ENCODE results near the gene EPHB3.

The EPHB3 gene

DNA sequence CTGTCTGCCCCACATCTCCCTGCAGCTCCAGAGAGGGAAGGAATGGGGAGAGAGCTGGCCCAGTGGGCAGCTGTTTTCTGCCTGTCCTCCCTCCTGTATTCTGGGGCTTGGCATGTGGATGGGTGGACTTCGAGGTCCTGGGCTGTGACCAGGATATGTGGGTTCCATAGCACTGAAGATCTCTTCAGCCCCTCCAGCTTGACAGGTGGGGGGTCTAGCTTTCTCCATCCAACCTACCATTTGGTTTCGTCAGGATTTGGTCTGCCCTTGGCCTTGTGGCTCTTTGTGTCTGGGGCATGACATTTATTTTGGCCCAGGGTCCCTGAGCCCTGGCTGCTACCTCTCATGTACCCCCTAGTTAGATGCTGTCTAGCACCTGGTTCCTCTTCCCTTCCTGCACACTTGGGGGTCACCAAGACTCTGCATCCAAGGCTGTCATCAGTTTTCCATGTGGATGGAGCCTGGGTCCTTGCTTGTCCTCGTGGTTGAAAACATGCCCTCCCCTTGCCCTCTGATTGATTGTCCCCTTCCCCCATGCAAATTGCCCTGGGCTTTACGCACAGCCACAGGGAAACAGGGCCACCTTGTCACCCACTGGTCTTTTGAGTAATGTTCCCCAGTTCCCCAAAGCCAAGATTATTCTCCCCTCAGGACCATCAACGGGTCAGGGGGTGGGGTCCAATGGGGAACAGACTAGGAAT lies 3.2 kb downstream of the EPHB3 start:
- DNase-seq, result no peak

DNA sequence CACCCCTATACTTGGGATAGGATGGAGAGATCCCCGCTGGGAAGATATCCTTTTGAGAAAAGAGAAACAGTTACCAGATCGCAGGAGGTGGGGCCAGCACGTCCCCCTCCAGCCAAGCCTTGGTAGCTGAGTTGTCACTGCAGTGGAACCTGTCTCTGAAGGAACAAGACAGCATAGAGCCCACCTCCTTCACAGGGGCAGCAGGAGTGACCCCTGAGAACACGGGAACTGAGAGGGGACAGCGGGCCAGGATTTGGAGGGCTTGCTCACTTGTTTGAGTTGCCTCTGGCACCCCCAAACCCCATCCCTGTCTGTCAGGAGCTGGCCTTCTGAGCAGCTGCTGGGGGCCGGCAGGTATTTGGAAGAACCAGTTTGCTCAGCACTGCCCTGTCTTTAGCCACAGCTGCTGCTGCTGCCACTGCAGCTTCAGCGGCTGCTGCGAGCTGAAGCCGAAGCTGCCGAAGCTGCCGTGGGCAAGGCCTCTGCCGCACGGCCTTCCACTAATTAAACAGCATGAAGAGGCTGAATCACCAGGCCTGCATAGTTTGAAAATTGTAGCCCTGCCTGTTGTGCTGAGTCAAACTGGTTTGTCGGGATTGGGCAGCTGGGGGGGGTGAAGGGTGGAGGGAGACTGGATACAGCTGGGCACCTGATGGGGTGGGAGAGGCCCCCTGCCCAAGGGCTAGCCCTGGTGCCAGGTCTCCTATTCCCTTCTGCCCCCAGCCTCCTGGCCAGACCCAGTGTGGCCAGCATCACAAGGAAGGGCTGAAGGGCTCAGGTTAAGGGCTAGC lies 4.0 kb downstream of the EPHB3 start:
- no peak for DNase-seq

DNA sequence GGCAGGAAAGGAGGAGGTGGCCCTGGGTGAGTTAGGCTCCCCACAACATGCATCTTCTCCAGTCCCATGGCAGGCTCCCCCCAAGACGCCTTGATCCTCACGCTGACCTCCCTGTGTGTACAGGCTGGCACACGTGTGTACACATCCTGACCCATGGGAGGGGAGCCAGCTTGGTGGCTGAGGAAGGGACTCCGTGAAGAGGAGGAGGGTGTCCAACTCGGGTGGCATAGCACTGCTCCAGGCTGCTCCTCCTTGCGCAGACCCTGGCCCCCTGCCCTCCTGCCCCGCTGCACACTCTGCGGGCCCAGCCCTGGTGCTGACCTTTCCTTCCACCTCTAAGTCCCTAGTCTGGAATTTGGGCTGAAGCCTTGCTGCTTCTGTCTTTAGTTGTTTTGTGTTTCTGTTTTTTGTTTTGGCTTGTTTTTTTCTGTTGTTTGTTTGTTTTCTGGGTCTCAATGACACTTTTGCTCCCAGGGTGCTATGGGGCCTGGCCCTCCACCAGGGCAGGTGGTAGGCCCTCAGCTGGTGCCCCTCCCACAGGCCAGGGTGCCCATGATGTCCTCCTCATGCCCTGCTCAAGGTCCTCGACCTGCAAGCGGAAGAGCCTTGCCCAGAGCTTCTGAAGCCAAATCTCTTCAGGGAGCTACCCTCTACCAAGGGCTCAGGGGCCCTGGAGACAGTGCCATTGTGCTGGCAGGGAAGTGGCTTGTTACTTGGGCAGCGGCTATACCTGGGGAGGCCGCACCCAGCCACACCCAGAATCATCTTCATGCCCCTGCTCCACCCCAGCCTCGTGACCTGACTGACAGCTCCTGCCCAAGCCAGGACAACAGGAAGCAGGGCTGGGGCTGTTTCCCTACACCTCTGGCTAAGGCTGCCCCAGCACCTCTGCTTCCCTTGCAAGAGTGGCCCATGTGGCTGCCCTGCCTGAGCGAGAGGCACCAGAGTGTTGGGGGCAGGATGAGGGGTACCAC lies 5.1 kb downstream of the EPHB3 start:
- DNase-seq, result no peak

DNA sequence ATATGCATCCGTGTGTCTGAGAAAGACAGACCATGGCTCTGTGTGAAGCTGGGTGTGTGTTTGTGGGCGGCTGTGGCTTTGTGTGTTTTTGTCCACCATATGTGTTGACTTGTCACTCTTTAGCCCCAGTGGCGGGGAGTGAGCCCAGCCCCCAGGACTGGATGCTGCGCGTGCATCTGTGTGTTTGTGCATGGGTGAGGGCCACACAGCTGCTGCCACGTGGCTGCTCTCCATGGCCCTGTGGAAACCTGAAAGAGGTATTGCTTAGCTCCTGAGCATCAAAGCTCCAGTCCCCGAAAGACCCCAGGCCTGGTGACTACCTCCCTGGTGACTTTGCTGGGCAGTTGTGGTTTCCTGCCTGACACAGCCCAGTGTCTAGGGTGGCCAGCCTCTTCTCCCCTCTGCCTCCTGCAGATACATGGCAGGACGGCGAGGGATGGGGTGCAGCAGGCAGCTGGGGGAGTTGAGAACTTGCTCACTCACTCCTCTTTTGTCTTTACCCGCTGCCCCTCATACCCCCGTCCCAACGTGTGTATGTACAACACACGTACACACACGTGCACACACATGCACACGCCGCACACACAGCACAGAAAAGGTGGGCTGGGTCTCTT lies 6.5 kb downstream of the EPHB3 start:
- no peak for DNase-seq

DNA sequence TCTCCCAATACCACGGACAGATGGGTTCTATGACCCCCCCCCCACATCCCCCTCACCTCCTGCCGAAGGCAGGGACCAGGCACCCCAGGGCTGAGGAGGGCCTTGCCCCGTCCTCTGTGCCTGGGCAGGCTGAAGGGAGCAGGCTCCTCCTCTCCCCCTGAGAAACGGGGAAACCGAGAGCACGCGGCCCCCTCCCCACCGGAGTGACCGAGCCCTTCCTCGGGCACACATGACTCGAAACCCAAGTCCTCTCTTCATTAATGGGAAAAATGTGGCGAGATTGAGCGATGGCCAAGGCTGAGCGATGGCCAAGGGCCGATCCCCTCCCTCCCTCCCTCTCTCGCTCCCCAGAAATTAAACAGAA lies 7.0 kb downstream of the EPHB3 start:
- no peak for DNase-seq

DNA sequence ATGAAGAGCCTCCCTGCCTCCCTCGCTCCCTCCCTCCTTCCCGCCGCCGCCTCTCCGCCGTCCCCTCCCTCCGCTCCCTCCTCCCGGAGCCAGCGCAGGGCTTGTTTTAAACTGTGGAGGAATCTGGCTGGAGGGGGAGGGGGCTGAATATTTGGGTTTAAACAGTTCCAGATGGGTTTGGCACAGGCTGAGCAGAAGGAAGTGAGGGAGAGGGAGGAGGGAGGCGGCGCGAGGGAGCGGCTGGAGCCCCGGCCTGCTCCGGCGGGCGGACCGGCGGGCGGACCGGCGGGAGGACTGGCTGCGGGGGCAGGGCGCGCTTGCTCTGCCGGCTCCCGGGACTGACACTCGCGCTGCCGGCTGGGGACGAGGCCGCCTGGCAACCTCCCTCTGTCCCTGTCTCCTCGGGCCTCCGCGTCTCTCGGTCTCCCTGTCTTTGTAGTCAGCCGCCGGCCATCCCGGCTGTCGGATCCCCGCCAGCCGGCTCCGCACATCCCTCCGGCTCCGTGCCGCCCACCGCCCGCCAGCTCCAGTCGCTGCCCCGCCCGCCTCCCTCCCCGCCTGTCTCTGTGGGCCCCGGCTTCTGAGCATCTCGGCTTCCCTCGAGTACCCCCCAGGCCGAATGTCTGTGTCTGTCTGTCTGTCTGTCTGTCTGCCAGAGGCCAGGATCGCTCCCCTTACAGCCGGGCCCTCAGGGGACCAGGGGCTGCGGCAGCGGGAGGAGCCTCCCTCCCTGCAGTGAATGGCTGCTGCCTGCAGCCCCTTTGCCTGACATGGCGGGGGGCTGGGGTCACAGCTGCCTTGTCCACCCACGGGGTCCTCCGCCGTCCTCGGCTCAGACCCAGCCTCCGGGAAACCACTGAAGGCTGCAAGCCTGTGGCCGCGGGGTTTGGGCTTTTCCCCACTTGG lies 7.6 kb downstream of the EPHB3 start:
- peak; percentile 36 for DNase-seq

DNA sequence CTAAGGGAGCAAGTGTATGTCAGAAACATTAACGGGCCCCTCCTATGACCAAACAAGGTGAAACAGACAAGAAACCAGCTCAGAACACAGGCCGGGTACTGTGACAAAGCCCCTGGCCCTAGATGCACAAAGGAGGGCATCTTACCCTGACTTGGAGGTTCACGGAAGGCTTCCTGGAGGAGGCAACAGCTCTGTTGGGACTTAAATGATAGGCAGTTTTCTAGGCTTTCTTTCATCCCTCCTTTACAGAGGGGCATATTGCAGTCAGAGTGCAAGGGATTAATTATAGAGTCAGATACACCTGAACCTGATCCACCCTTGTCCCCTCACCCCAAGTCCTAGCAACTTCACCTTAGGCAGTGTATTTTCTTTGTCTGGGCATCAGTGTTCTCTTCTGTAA lies 8.4 kb downstream of the EPHB3 start:
- DNase-seq, result no peak

DNA sequence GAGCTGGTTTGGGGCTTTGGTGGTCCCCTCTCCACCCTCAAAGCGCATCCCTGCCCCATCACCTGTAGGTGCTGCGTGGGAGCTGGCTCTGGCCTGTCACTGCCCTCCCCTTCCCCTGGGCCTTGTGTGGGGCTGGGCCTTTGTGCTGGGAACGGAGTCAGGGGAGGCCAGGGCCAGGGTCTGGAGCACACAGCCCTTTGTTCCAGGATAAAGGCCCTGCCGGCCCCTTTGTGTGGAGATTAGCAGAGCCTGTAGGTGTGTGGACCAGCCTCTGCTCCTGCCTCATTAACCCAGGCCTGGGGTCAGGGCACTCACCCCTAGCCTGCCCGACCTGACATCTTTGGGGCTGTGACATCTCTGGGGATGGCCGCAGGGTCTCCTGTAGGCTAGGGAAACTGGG lies 8.9 kb downstream of the EPHB3 start:
- no peak for DNase-seq

DNA sequence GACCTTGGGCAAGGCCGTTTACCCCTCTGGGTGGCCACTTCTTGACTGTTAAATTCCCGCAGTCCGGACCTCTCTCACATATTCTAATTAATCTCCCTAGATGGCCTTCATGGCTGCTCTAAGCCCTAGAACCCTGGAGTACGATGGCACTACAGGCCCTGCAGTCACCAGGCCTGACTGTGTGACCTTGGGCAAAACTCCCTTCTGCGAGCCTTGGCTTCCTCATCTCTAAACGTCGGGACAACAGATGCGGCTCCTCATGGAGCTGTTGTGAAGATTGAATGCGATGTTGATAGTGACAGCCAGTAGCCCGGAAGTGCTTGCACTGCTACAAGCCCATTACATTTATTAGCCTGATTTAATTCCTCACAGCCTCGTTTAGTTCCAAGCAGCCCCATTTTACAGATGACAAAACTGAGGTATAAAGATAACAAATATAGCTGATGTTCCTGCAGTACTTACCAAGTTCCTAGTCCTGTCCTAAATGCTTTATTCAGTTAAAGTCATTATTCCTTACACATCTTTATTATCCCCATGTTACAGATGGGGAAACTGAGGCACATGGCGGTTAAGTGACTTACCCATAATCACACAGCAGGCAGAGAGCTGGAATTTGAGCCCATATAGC lies 10.3 kb downstream of the EPHB3 start:
- DNase-seq, result no peak

DNA sequence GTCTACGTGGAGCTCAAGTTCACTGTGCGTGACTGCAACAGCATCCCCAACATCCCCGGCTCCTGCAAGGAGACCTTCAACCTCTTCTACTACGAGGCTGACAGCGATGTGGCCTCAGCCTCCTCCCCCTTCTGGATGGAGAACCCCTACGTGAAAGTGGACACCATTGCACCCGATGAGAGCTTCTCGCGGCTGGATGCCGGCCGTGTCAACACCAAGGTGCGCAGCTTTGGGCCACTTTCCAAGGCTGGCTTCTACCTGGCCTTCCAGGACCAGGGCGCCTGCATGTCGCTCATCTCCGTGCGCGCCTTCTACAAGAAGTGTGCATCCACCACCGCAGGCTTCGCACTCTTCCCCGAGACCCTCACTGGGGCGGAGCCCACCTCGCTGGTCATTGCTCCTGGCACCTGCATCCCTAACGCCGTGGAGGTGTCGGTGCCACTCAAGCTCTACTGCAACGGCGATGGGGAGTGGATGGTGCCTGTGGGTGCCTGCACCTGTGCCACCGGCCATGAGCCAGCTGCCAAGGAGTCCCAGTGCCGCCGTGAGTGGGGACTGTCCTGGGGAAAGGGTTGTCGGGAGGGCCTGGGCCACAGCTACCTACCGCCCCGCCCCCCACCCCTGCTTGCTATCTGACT lies 11.2 kb downstream of the EPHB3 start:
- DNase-seq, result no peak

DNA sequence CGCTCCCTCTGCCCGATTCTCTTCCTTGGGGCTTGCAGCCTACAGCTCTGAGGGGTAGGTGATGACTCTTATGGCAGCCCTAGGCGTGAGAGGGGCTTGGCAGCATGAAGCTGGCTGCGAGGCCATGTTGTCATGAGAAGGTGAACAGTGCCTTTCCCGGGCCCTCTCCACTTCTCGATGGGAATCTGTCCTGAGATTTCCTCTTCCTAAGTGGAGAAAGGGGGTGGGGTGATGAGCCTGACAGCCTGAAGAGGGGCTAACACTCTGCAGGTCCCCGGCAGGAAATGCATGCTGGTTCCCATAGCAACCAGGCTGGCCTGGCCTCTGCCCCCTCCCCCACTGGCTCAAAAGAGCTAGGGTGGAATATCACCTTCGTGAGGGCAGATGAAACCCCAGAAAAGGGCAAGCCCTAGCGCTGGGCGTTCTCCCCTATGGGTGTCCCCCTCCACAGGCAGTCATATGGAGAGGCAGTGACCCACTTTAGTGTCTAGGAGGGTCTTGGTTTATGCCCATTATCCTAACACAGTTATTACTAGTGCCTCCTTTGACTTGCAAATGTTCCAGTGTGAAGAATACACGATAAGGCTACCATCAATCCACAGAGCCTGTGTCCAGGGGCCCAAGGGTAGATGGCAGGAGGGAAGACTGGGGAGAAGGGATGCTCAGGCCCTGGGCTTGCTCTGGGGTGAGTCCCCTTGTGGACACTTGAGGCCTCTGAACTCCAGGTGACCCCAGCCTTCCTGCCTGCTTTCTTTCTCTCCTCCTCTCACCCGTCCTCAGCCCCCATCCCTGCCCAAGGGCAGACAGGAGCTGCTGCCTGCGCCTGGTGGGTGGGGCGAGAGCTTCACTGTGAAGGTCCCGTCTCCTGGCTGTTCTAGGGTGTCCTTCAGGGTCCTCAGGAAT lies 13.2 kb downstream of the EPHB3 start:
- no peak for DNase-seq

DNA sequence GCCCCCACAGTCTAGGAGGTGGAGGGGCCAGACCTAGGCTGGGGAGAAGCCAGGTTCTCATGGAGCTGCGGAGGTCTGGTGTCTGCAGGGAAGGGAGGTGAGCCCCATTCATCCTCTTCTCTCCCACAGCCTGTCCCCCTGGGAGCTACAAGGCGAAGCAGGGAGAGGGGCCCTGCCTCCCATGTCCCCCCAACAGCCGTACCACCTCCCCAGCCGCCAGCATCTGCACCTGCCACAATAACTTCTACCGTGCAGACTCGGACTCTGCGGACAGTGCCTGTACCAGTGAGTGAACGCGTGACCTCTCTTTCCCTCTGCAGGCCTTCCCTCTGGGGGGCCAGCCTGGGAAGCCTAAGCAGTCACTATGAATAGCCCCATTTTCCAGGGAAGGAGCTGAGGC lies 14.1 kb downstream of the EPHB3 start:
- no peak for DNase-seq

DNA sequence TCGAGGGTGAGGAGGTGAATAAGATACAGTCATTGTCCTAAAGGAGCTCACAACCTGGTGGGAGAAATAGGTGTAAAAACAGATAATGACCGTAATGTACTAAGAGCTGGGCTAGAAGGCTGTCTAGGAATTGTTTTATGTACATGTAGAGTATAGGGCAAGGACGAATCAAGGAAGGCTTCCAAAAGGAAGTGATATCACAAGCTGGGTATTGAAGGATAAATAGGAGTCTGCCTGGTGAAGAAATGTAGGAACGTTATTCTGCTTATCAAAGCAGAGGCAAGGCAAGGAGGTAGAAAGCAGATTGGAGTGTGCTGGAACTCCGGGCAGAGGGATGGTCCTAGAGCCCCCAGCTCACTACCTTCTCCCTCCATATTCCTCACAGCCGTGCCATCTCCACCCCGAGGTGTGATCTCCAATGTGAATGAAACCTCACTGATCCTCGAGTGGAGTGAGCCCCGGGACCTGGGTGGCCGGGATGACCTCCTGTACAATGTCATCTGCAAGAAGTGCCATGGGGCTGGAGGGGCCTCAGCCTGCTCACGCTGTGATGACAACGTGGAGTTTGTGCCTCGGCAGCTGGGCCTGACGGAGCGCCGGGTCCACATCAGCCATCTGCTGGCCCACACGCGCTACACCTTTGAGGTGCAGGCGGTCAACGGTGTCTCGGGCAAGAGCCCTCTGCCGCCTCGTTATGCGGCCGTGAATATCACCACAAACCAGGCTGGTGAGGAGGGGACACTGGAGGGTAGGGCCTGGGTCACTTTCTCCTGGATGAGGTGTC lies 15.1 kb downstream of the EPHB3 start:
- DNase-seq, result no peak

DNA sequence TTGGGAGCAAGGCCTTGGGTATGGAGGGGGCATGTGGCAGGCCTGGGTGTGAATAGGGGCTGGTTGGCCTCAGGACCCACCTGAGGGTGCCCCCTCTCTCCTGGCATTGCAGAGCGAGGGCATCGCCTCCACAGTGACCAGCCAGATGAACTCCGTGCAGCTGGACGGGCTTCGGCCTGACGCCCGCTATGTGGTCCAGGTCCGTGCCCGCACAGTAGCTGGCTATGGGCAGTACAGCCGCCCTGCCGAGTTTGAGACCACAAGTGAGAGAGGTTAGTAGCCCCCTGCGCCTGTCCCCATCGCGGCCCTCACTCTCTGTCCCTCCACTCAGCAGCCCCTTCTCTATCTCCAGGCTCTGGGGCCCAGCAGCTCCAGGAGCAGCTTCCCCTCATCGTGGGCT lies 16.0 kb downstream of the EPHB3 start:
- DNase-seq, result no peak

DNA sequence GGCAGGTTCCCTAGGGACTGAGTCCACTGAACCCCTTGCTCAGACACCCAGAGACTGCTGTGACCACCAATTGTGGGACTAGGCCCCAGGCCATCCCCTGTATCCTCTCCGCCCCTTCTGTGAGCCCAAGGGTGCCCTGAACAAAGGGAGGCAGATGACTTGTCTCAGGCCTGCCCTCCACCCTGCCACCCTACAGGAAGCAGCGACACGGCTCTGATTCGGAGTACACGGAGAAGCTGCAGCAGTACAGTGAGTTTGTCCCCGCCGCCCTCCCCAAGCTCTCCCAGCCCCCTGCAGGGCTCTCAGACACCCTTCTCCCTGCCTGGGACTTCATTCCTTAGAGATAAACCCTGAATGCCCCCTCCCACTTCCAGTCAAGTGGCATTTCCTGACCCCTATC lies 16.6 kb downstream of the EPHB3 start:
- DNase-seq, result no peak

DNA sequence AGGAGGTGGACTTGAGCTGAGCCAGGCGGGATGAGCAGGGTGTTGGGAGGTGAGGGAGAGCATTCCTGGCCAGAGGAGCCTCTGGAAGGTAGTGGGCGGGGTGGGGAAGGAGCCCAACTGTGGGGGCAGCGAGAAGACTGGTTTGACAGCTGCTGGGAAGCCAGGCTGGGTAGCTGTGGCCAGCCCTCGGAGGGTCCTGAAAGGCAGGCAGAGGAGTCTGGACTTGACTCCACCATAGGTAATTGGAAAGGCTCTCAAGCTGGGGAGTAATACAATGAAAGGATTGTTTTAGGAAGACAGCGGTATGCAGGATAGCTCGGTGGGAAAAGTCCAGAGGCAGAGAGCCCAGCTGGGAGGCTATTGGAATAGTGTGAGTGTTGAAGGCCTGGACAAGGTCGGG lies 17.2 kb downstream of the EPHB3 start:
- DNase-seq, result no peak

DNA sequence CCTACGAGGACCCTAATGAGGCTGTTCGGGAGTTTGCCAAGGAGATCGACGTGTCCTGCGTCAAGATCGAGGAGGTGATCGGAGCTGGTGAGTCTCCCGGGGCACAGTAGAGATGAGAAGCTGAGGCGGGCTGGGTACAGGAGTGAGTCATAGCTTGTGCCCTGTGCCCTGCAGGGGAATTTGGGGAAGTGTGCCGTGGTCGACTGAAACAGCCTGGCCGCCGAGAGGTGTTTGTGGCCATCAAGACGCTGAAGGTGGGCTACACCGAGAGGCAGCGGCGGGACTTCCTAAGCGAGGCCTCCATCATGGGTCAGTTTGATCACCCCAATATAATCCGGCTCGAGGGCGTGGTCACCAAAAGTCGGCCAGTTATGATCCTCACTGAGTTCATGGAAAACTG lies 17.9 kb downstream of the EPHB3 start:
- peak; percentile 74 for DNase-seq

DNA sequence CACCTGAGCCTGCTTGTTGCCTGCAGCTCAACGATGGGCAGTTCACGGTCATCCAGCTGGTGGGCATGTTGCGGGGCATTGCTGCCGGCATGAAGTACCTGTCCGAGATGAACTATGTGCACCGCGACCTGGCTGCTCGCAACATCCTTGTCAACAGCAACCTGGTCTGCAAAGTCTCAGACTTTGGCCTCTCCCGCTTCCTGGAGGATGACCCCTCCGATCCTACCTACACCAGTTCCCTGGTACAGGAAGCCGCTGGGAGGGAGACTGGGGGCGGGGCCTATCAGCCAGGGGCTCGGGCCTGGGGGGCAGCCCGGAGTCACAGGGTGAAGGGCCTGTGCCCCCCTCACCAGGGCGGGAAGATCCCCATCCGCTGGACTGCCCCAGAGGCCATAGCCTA lies 18.8 kb downstream of the EPHB3 start:
- no peak for DNase-seq

DNA sequence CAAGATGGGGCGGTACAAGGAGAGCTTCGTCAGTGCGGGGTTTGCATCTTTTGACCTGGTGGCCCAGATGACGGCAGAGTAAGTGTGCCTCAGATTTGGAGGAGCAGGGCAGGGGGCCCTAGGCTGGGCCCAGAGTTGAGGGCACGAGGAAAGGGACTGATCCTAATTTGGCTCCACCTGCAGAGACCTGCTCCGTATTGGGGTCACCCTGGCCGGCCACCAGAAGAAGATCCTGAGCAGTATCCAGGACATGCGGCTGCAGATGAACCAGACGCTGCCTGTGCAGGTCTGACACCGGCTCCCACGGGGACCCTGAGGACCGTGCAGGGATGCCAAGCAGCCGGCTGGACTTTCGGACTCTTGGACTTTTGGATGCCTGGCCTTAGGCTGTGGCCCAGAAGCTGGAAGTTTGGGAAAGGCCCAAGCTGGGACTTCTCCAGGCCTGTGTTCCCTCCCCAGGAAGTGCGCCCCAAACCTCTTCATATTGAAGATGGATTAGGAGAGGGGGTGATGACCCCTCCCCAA lies 19.8 kb downstream of the EPHB3 start:
- DNase-seq, result no peak

All from inflammatory macrophage treated with lipopolysaccharide for 4 hours (primary cell).